HepG2 (cell line): ENCODE measurements around the gene HIBADH. TPM values are rescaled to one million over a fixed set of nuclear protein-coding genes. Genes with fewer than 3 reads are reported as not detected.

ENCODE experiments used
- ATAC-seq: fragments of 200-7000 bp; cut with Tn5 transposase; 3 replicates; pipeline ENCODE4 v1.9.1; 2020; ENCODE audit warnings: mild to moderate bottlenecking, moderate library complexity
- BruUV-seq: library from RNA; stranded (reverse); fragments of 400-500 nt; replicated peaks from 2 replicates; lab custom pipeline; 2021; lab: Mats Ljungman, UMichigan
- CTCF ChIA-PET: fragments of 300-600 bp; formaldehyde crosslinking; extraction: SDS; loops from one replicate; lab custom pipeline; 2021; ENCODE audit warnings: low total read pairs, inconsistent platforms, low intra/inter-chr PET ratio; lab: Yijun Ruan, JAX
- POLR2A ChIA-PET: fragments of 350-600 bp; sonication (Branson Sonifier 250); formaldehyde crosslinking; loops from one replicate; lab custom pipeline; 2020; ENCODE audit warnings: antibody characterized with exemption, inconsistent platforms; lab: Yijun Ruan, JAX
- DNase-seq: peaks from one replicate; pipeline ENCODE4 v3.0.0-alpha.2; 2015; ENCODE audit warnings: low spot score
- FAIRE-seq: peaks from 3 replicates; lab custom pipeline; 2011; peaks lifted over from hg19 to GRCh38; lab: Jason Lieb, UNC
- H2AFZ ChIP-seq: one replicate; pipeline ENCODE4 v1.6.1; 2011; ENCODE audit warnings: low read length, inconsistent platforms
- H3K27ac ChIP-seq: fragments of 300-600 bp; 3 replicates; pipeline ENCODE4 v1.8.0; 2011; ENCODE audit warnings: mixed run types, mild to moderate bottlenecking, mixed read lengths, low read length, inconsistent platforms; ENCODE audit not compliant: insufficient read depth; ENCODE audit errors: extremely low read length
- H3K27me3 ChIP-seq, 2 experiments: fragments of 200-600 bp in 1 of 2; 2 replicates in 1 of 2; 3 replicates in 1 of 2; pipeline versions ENCODE4 v1.6.0 to v1.8.0; 2011; ENCODE audit warnings: low read length in 2 of 2, mild to moderate bottlenecking in 2 of 2, moderate library complexity in 2 of 2, inconsistent platforms in 1 of 2; ENCODE audit not compliant: insufficient read depth in 2 of 2, control insufficient read depth in 1 of 2
- H3K36me3 ChIP-seq, 2 experiments: fragments of 200-600 bp in 1 of 2; replicated peaks in 1 of 2; 2 replicates in 1 of 2; 3 replicates in 1 of 2; pipeline versions ENCODE4 v1.5.1 to v1.8.0; 2011; ENCODE audit warnings: low read length in 2 of 2, inconsistent platforms in 1 of 2; ENCODE audit not compliant: insufficient read depth in 2 of 2, control insufficient read depth in 1 of 2
- H3K4me1 ChIP-seq: 2 replicates; pipeline ENCODE4 v1.5.1; 2012; ENCODE audit warnings: low read length, inconsistent platforms; ENCODE audit not compliant: insufficient read depth
- H3K4me2 ChIP-seq: 2 replicates; pipeline ENCODE4 v1.6.0; 2011; ENCODE audit warnings: low read depth, low read length, inconsistent platforms
- H3K4me3 ChIP-seq, 3 experiments: fragments of 200-600 bp in 1 of 3; sonication (generic), shearing (Covaris generic) in 1 of 3; replicated peaks in 1 of 3; 2 replicates each; pipeline ENCODE4 v1.5.1; 2011 to 2016; ENCODE audit warnings: low read length in 3 of 3, inconsistent platforms in 2 of 3, low read depth in 2 of 3, mild to moderate bottlenecking in 2 of 3, control low read depth in 1 of 3, mixed read lengths in 1 of 3; ENCODE audit not compliant: insufficient read depth in 1 of 3
- H3K79me2 ChIP-seq: one replicate; pipeline ENCODE4 v1.6.1; 2011; ENCODE audit warnings: low read length, inconsistent platforms; ENCODE audit not compliant: insufficient read depth
- H3K9ac ChIP-seq: 2 replicates; pipeline ENCODE4 v1.6.0; 2011; ENCODE audit warnings: mild to moderate bottlenecking, low read depth, low read length, inconsistent platforms; ENCODE audit not compliant: insufficient read depth
- H3K9me3 ChIP-seq: 2 replicates; pipeline ENCODE4 v1.5.1; 2012; ENCODE audit warnings: mild to moderate bottlenecking, low read length
- H4K20me1 ChIP-seq: 2 replicates; pipeline ENCODE4 v1.6.0; 2011; ENCODE audit warnings: inconsistent platforms, mild to moderate bottlenecking, low read length, moderate library complexity; ENCODE audit not compliant: insufficient read depth
- CEBPG ChIP-seq: IDR thresholded peaks from 2 replicates; pipeline ENCODE4 v1.6.1; 2016
- GTF2F1 ChIP-seq: fragments of 150-350 bp; IDR thresholded peaks from 2 replicates; pipeline ENCODE4 v1.6.1; 2014; ENCODE audit warnings: low read length
- HBP1 ChIP-seq: IDR thresholded peaks from 2 replicates; pipeline ENCODE4 v1.6.1; 2016; ENCODE audit warnings: low read depth, control low read depth
- JUNB ChIP-seq: sonication (generic); formaldehyde crosslinking; IDR thresholded peaks from 2 replicates; pipeline ENCODE4 v1.8.0; 2022; ENCODE audit warnings: missing genetic modification reagents, mild to moderate bottlenecking, borderline replicate concordance
- KDM4B ChIP-seq: sonication (generic); formaldehyde crosslinking; IDR thresholded peaks from 2 replicates; pipeline ENCODE4 v1.4.0; 2020; ENCODE audit warnings: missing genetic modification reagents
- PRDM4 ChIP-seq: sonication (generic); formaldehyde crosslinking; IDR thresholded peaks from 2 replicates; pipeline ENCODE4 v1.9.0; 2021; ENCODE audit warnings: missing genetic modification reagents, borderline replicate concordance
- RORA ChIP-seq: sonication (generic); formaldehyde crosslinking; IDR thresholded peaks from 2 replicates; pipeline ENCODE4 v1.5.0; 2020; ENCODE audit warnings: mild to moderate bottlenecking, missing genetic modification reagents, moderate library complexity
- RXRA ChIP-seq: sonication (generic); formaldehyde crosslinking; IDR thresholded peaks from 2 replicates; pipeline ENCODE4 v1.5.1; 2020; ENCODE audit warnings: missing genetic modification reagents
- SMARCC2 ChIP-seq: fragments of 450-650 bp; IDR thresholded peaks from 2 replicates; pipeline ENCODE4 v1.6.1; 2017; ENCODE audit warnings: antibody characterized with exemption, mild to moderate bottlenecking
- SOX13 ChIP-seq, 3 experiments: fragments of 450-650 bp in 1 of 3; sonication (generic) in 1 of 3; formaldehyde crosslinking in 1 of 3; IDR thresholded peaks in 2 of 3; conservative IDR thresholded peaks in 1 of 3; 2 replicates each; pipeline versions ENCODE4 v1.5.0 to v1.6.1; 2016 to 2020; ENCODE audit warnings: antibody characterized with exemption in 1 of 3, mild to moderate bottlenecking in 1 of 3, missing compliant biosample characterization in 1 of 3, missing genetic modification reagents in 1 of 3, moderate library complexity in 1 of 3
- ZNF160 ChIP-seq: sonication (generic); formaldehyde crosslinking; IDR thresholded peaks from 2 replicates; pipeline ENCODE4 v1.8.0; 2022; ENCODE audit warnings: mild to moderate bottlenecking, inconsistent platforms, missing genetic modification reagents
- ZNF180 ChIP-seq: sonication (generic); formaldehyde crosslinking; IDR thresholded peaks from 2 replicates; pipeline ENCODE4 v1.4.0; 2020; ENCODE audit warnings: low read depth, missing genetic modification reagents, borderline replicate concordance
- ZNF296 ChIP-seq: sonication (generic); formaldehyde crosslinking; conservative IDR thresholded peaks from 2 replicates; pipeline ENCODE4 v1.5.0; 2020; ENCODE audit warnings: mild to moderate bottlenecking, missing genetic modification reagents
- ZNF430 ChIP-seq: sonication (generic); formaldehyde crosslinking; IDR thresholded peaks from 2 replicates; pipeline ENCODE4 v1.9.0; 2021; ENCODE audit warnings: mild to moderate bottlenecking, missing genetic modification reagents
- ZNF850 ChIP-seq: sonication (generic); formaldehyde crosslinking; conservative IDR thresholded peaks from 2 replicates; pipeline ENCODE4 v1.9.0; 2021; ENCODE audit warnings: mild to moderate bottlenecking, missing genetic modification reagents
- WGBS: methylation state at CpG from one replicate; pipeline ENCODE4 v1.1.6; 2017; ENCODE audit warnings: low lambda C conversion rate; 5-methylcytosine and 5-hydroxymethylcytosine counted together
- in situ Hi-C: cut with HindIII; loops from 2 replicates; pipeline ENCODE4 v1.10.0; 2017; ENCODE audit warnings: low pct_unique_long_range_greater_than_20kb; ENCODE audit not compliant: extremely low pct_ligation_motif_present
- intact Hi-C: fragments of 100-400 bp; cut with micrococcal nuclease; formaldehyde crosslinking; loops from one replicate; pipeline ENCODE4 v1.10.0; 2022; ENCODE audit not compliant: unreplicated experiment
- polyA plus RNA-seq, 8 experiments: library from polyadenylated mRNA; depleted of rRNA in 3 of 8; stranded (reverse) in 7 of 8; unstranded in 1 of 8; fragments of >200 nt; fragmentation: Illumina TruSeq in 4 of 8; extraction: Trizol in 4 of 8; gene quantifications; 2 replicates each; pipeline versions ENCODE4 v1.2.1 to v1.2.3, GENCODE V29; 2011 to 2016; ENCODE audit warnings: low read depth in 4 of 8, missing spikeins in 1 of 8, mixed read lengths in 1 of 8; ENCODE audit not compliant: insufficient read depth in 1 of 8
- total RNA-seq, 5 experiments: library from RNA; depleted of rRNA; stranded (reverse); fragments of >200 nt; fragmentation: Illumina TruSeq; extraction: Trizol; gene quantifications; 2 replicates each; pipeline ENCODE4 v1.2.3, GENCODE V29; 2016; ENCODE audit warnings: low read depth in 1 of 5

HIBADH gene
- total and polyA plus RNA-seq, 2 of the 13 experiments (the other 11 are each of a cell fraction or from before 2014, with no cell fraction given): 49.9 to 59.5 TPM

- 93% methylated on average over 1 of the region's 1 CpG for WGBS
- Histone ChIP-seq H3K4me2 (no peak overlapping the region), H3K9me3 (no peaks in the 10 kb centered on the region), H3K4me3 (no peak overlapping the region), H3K9ac (no peak overlapping the region), H3K4me1 (peaks cover 7% of the 10 kb centered on the region; the same call in 1 of the 2 replicates), H4K20me1 (no peaks in the 10 kb centered on the region), H3K36me3 (peaks cover 0 to 8% of the 10 kb centered on the region in 2 experiments; a peak in 1 of 5 replicates), H2AFZ (no peak overlapping the region), H3K27ac (no peak overlapping the region), H3K79me2 (no peaks in the 10 kb centered on the region), H3K27me3 (no peaks in the 10 kb centered on the region)
- in situ Hi-C loops (no loop called here), intact Hi-C loops (no loop called here)
- no peak for TF ChIP-seq ZNF430 (CRISPR knock-in tag)
- TF ChIP-seq ZNF850 (CRISPR knock-in tag): no peak
- no peak for TF ChIP-seq SOX13 (IDR thresholded peaks at IDR 0.05)
- no peak for TF ChIP-seq SOX13 (CRISPR knock-in tag; conservative IDR thresholded peaks at IDR 0.05 in 1 of 2, IDR thresholded peaks at IDR 0.05 in 1 of 2)
- no peak for TF ChIP-seq SMARCC2
- no peak for TF ChIP-seq ZNF180 (CRISPR knock-in tag)
- TF ChIP-seq GTF2F1: no peak
- TF ChIP-seq RORA (CRISPR knock-in tag): no peak
- no peak for TF ChIP-seq KDM4B (CRISPR knock-in tag)
- no peak for TF ChIP-seq JUNB (CRISPR knock-in tag)
- TF ChIP-seq RXRA (CRISPR knock-in tag): no peak
- FAIRE-seq (no peak), ATAC-seq (no peak), DNase-seq (no peak)
- CTCF ChIA-PET: no interaction called here
- no TSS peak for BruUV-seq
- POLR2A ChIA-PET: no interaction called here
Observed at GRCh38 chr7:27546610-27547009, 116.1 kb downstream of the HIBADH start.

GRCh38 chr7:27535795-27536194 is 126.9 kb downstream of the HIBADH start:
- BruUV-seq: no TSS peak
- no peaks in the 10 kb centered on the region for H3K79me2 ChIP-seq
- TF ChIP-seq ZNF160: no peak
- TF ChIP-seq PRDM4 (CRISPR knock-in tag): no peak
- no peak for TF ChIP-seq CEBPG (CRISPR knock-in tag)
- no peak for TF ChIP-seq ZNF296 (CRISPR knock-in tag)
- no peak for TF ChIP-seq HBP1 (CRISPR knock-in tag)

More at GRCh38 chr7:27535795-27536194, 126.9 kb downstream of the HIBADH start:
- no peaks in the 10 kb centered on the region for H3K27me3 ChIP-seq
- no peak overlapping the region for H3K4me2 ChIP-seq
- DNase-seq (no peak), FAIRE-seq (no peak), ATAC-seq (no peak)
- no peak overlapping the region for H2AFZ ChIP-seq
- POLR2A ChIA-PET: no interaction called here
- CTCF ChIA-PET: no interaction called here
- in situ Hi-C loops: no loop called here
- H3K9me3 ChIP-seq: no peaks in the 10 kb centered on the region
- H4K20me1 ChIP-seq: no peaks in the 10 kb centered on the region
- H3K4me3 ChIP-seq: no peak overlapping the region
- WGBS: 97% methylated on average over 4 of the region's 4 CpGs
- no peaks in the 10 kb centered on the region for H3K4me1 ChIP-seq
- H3K27ac ChIP-seq: no peak overlapping the region
- no peak overlapping the region for H3K9ac ChIP-seq
- peaks cover 6 to 22% of the 10 kb centered on the region in 2 experiments for H3K36me3 ChIP-seq
- intact Hi-C loops: no loop called here
